Esophagus squamous epithelium (tissue), 5 donors: Measurements from ENCODE around the gene THPO. TPM values are rescaled to one million over a fixed set of nuclear protein-coding genes. Genes with fewer than 3 reads are reported as not detected.

Source experiments
- DNase-seq: peaks from one replicate; lab custom pipeline; 2025; lab: John Stamatoyannopoulos, UW
- H3K27ac ChIP-seq, 4 donors: fragments of 200-600 bp; sonication (generic); one replicate each; pipeline ENCODE4 v1.5.1; 2016 to 2019; ENCODE audit warnings: mild to moderate bottlenecking in 1 of 4
- H3K27me3 ChIP-seq, 4 donors: fragments of 200-600 bp; sonication (generic); 1 replicate in 3 of 4; 2 replicates in 1 of 4; pipeline versions ENCODE4 v1.5.1 to v1.6.0; 2017 to 2021; ENCODE audit warnings: antibody characterized with exemption in 1 of 4
- H3K36me3 ChIP-seq, 3 donors: fragments of 200-600 bp; sonication (generic); one replicate each; pipeline ENCODE4 v1.5.1; 2016 to 2019
- H3K4me1 ChIP-seq, 3 donors: fragments of 200-600 bp; sonication (generic); one replicate each; pipeline ENCODE4 v1.5.1; 2017 to 2019
- H3K4me3 ChIP-seq, 4 donors: fragments of 200-600 bp; sonication (generic); 1 replicate in 3 of 4; 2 replicates in 1 of 4; pipeline ENCODE4 v1.5.1; 2016 to 2019; ENCODE audit warnings: mild to moderate bottlenecking in 2 of 4, moderate library complexity in 1 of 4
- H3K9me3 ChIP-seq, 3 donors: fragments of 200-600 bp; sonication (generic); one replicate each; pipeline ENCODE4 v1.5.1; 2016 to 2019
- POLR2A ChIP-seq, 4 donors: fragments of 450-650 bp; IDR thresholded peaks; one replicate each; pipeline ENCODE4 v1.6.1; 2017; ENCODE audit warnings: antibody characterized with exemption in 4 of 4, mild to moderate bottlenecking in 4 of 4, moderate library complexity in 3 of 4
- WGBS, 2 donors: methylation state at CpG; one replicate each; pipeline ENCODE4 v1.1.5; 2018; 5-methylcytosine and 5-hydroxymethylcytosine counted together
- intact Hi-C: fragments of 100-400 bp; cut with DNase I; formaldehyde crosslinking; loops from one replicate; pipeline ENCODE4 v1.15.0; 2022
- total RNA-seq, 4 donors: library from RNA; depleted of rRNA; stranded (reverse); fragments of >200 nt; gene quantifications; one replicate each; pipeline ENCODE4 v1.1.0, GENCODE V29; 2016
- TF ChIP-seq, protein P1 (sequence below), 6 experiments: fragments of 450-650 bp in 4 of 6; fragments of 200-600 bp in 2 of 6; sonication (generic) in 2 of 6; IDR thresholded peaks; one replicate each; pipeline ENCODE4 v1.5.1; 2016 to 2019; ENCODE audit warnings: antibody characterized with exemption in 6 of 6, mild to moderate bottlenecking in 4 of 6, moderate library complexity in 4 of 6
- donor health status: DM: yes; HTN: yes; CAD: no.

The THPO gene
- total RNA-seq, 4 donors from 2014 or later = 0.57 TPM; not detected in 3

DNA sequence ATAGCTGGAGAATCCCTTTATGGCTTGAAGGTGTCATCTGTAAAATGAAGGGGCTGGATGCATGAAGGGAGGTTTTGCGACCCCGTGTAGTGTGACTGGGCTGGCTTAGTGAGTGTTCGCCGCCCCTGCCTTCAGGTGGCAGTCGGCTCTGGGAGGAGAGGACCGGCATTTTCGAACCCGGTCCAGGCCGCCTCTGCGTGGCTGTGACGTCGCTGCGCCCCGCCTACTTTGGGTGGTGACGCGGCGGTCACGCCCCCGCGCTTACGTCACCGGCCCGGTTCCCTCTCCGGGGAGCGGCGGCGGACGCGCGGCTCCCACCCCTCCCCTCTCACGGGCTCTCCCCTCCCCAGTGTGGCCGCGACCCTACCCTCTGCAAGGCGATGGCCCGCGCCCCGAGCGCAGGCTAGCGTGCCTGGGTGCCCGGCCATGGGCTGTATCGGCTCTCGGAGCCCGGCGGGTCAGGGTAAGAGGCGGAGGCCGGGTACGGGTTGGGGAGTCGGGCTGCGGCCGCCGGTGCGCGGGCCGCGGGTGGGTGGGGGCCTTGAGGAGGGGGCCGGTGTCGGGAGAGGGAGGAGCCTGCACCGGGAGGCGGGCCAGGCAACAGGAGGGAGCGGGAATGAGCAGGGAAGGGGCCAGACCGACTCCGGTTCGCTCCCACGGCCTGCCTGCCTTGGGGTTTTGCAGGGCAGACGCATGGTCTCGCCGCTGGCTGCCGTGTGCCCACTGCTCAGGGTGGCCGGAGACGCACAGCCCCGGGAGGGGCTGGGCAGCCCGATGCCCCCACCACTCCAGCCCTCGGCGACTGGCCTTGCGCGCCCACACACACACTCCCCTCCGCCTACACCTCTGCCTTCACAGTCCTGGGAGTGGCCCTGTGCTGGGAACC is 42.1 kb downstream of the THPO start:
- intact Hi-C loops = no loop called here
- Histone ChIP-seq H3K36me3 (peaks cover 29 to 45% (median 35%) of the 10 kb centered on the region in 3 donors), H3K4me3 (peak overlapping the region; percentile 62 to 95 (median 76)), H3K4me1 (peaks cover 37 to 97% (median 40%) of the 10 kb centered on the region in 3 donors), H3K27me3 (no peaks in the 10 kb centered on the region), H3K9me3 (no peaks in the 10 kb centered on the region), H3K27ac (peak overlapping the region; percentile 93 to 99 (median 98))
- WGBS, 2 donors = 0 to 3% methylated on average over 6 to 12 of the region's 77 CpGs
- TF ChIP-seq, protein P1, sequence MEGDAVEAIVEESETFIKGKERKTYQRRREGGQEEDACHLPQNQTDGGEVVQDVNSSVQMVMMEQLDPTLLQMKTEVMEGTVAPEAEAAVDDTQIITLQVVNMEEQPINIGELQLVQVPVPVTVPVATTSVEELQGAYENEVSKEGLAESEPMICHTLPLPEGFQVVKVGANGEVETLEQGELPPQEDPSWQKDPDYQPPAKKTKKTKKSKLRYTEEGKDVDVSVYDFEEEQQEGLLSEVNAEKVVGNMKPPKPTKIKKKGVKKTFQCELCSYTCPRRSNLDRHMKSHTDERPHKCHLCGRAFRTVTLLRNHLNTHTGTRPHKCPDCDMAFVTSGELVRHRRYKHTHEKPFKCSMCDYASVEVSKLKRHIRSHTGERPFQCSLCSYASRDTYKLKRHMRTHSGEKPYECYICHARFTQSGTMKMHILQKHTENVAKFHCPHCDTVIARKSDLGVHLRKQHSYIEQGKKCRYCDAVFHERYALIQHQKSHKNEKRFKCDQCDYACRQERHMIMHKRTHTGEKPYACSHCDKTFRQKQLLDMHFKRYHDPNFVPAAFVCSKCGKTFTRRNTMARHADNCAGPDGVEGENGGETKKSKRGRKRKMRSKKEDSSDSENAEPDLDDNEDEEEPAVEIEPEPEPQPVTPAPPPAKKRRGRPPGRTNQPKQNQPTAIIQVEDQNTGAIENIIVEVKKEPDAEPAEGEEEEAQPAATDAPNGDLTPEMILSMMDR (IDR thresholded peaks at IDR 0.05) = peak in 1 of 6 experiments; percentile 11
- peak in 3 of 4 donors; percentile 73 to 93 (median 82) for TF ChIP-seq POLR2A (IDR thresholded peaks at IDR 0.05)
- peak; percentile 36 for DNase-seq

DNA sequence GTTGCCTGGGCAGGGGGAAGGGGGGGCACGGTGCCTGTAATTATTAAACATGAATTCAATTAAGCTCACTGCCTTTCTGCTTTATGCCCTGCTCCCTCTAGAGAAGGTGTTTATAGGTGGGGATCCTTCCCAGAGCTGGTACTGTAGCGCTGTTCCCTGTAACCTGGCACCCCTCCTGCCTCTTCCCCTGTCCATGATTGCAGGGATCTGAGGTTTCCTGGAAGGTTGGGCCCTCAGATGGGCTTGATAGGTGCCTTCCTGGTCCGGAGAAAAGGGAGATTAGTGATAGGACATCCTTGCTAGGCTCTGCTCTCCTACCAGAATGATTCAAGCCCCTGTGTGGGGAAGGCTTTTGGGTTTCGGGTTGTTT is 42.7 kb downstream of the THPO start:
- H3K4me3 ChIP-seq = peak overlapping the region in 3 of 4 donors; percentile 62 to 95 (median 84)
- TF ChIP-seq, protein P1 (IDR thresholded peaks at IDR 0.05) = no peak
- TF ChIP-seq POLR2A (IDR thresholded peaks at IDR 0.05) = no peak

DNA sequence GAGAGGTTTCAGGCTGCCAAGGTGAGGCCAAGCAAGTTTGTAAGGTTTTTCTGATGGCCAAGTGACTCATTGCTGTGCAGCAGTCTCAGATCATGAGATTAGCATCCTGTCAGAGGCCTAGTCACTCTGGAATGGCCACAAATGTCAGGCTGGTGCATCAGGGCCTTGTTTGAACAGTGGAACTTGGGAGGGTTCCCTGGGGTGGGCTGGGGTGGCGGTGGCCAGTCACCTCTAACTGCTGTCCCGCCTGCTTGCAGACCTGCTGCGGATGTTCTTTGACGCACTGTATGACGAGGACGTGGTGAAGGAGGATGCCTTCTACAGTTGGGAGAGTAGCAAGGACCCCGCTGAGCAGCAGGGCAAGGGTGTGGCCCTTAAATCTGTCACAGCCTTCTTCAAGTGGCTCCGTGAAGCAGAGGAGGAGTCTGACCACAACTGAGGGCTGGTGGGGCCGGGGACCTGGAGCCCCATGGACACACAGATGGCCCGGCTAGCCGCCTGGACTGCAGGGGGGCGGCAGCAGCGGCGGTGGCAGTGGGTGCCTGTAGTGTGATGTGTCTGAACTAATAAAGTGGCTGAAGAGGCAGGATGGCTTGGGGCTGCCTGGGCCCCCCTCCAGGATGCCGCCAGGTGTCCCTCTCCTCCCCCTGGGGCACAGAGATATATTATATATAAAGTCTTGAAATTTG is 43.4 kb downstream of the THPO start:
- no peaks in the 10 kb centered on the region for H3K9me3 ChIP-seq
- H3K4me1 ChIP-seq = peaks cover 35 to 85% (median 38%) of the 10 kb centered on the region in 3 donors
- intact Hi-C loops = no loop called here
- H3K27ac ChIP-seq = peak overlapping the region; percentile 78 to 99 (median 94)
- no peaks in the 10 kb centered on the region for H3K27me3 ChIP-seq
- no peak for DNase-seq
- H3K36me3 ChIP-seq = peaks cover 29 to 58% (median 43%) of the 10 kb centered on the region in 3 donors
- H3K4me3 ChIP-seq = no peak overlapping the region
- TF ChIP-seq POLR2A (IDR thresholded peaks at IDR 0.05) = no peak
- TF ChIP-seq, protein P1 (IDR thresholded peaks at IDR 0.05) = no peak
- WGBS, 2 donors = 69 to 82% methylated on average over 7 to 15 of the region's 15 CpGs

More for the DNA sequence above, 42.7 kb downstream of the THPO start:
- peaks cover 37 to 90% (median 40%) of the 10 kb centered on the region in 3 donors for H3K4me1 ChIP-seq
- H3K36me3 ChIP-seq = peaks cover 29 to 51% (median 41%) of the 10 kb centered on the region in 3 donors
- DNase-seq = no peak
- WGBS, 2 donors = 51% methylated on average over 3 of the region's 4 CpGs; no CpG with 5 or more reads in 1 of the 2 donors
- H3K27me3 ChIP-seq = no peaks in the 10 kb centered on the region
- peak overlapping the region; percentile 93 to 99 (median 98) for H3K27ac ChIP-seq
- no peaks in the 10 kb centered on the region for H3K9me3 ChIP-seq
- intact Hi-C loops = no loop called here

DNA sequence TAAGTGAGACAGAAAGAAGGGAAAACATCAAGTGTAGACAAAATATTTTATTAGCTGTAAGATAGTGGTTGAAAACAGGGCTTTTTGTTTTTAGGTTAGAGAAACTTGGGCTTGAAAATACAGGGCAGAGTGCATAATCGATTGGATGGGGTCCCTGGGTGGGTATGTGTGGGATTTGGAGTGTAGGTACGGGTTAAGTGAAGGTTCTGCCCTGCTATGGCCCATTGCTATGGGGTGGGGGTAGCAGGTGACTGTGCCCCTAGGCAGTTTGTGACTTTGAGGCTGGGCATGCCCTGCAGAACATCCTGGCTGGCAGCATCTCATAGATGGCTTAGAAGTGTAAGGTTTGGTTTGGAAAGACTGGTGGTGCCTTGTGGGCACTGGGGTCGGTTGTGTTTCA is 44.3 kb downstream of the THPO start:
- Histone ChIP-seq H3K4me1 (peaks cover 25 to 77% (median 29%) of the 10 kb centered on the region in 3 donors), H3K36me3 (peaks cover 38 to 67% (median 52%) of the 10 kb centered on the region in 3 donors), H3K27ac (peak overlapping the region; percentile 33 to 99 (median 68)), H3K9me3 (no peaks in the 10 kb centered on the region), H3K27me3 (no peaks in the 10 kb centered on the region), H3K4me3 (no peak overlapping the region)
- no peak for TF ChIP-seq POLR2A (IDR thresholded peaks at IDR 0.05)
- TF ChIP-seq, protein P1 (IDR thresholded peaks at IDR 0.05) = no peak
- DNase-seq = no peak
- intact Hi-C loops = no loop called here
- 73 to 84% methylated on average over 3 of the region's 3 CpGs for WGBS, 2 donors
